CD4-positive, alpha-beta T cell treated with Interleukin-1 beta for 1 hour (primary cell): ENCODE data around the gene CDCA8.

Experiments
- DNase-seq, 2 donors: peaks; one replicate each; pipeline ENCODE4 v3.0.0-alpha.2; 2020 to 2022

Gene CDCA8

GRCh38 chr1:37741130-37741529 lies 48.8 kb downstream of the CDCA8 start:
- DNase-seq: no peak

GRCh38 chr1:37741662-37742061 lies 49.3 kb downstream of the CDCA8 start:
- DNase-seq: no peak

GRCh38 chr1:37746806-37747205 lies 54.5 kb downstream of the CDCA8 start:
- no peak for DNase-seq

GRCh38 chr1:37748565-37748964 lies 56.2 kb downstream of the CDCA8 start:
- DNase-seq: no peak

- DNase-seq: no peak
Observed at GRCh38 chr1:37752213-37752582, 59.9 kb downstream of the CDCA8 start.

- DNase-seq: no peak
Observed at GRCh38 chr1:37752583-37753471, 60.5 kb downstream of the CDCA8 start.

GRCh38 chr1:37753473-37754321 lies 61.4 kb downstream of the CDCA8 start:
- no peak for DNase-seq

- no peak for DNase-seq
Observed at GRCh38 chr1:37755290-37755689, 63.0 kb downstream of the CDCA8 start.

- DNase-seq: no peak
Observed at GRCh38 chr1:37755951-37756560, 63.7 kb downstream of the CDCA8 start.
